MM.1S (cell line): ENCODE results near the gene ZNF557.

Experiments used
- EZH2 ChIP-seq: fragments of 300-600 bp; sonication (generic); optimal IDR thresholded peaks from 2 replicates; pipeline ENCODE3; 2017; ENCODE audit warnings: low read depth, mild to moderate bottlenecking, antibody characterized with exemption, low read length, mixed read lengths
- EZH2phosphoT487 ChIP-seq: fragments of 300-600 bp; sonication (generic); IDR thresholded peaks from 2 replicates; pipeline ENCODE4 v1.6.1; 2018; ENCODE audit warnings: antibody characterized with exemption, low read length
- TF ChIP-seq, protein P1 (sequence below): fragments of 300-600 bp; sonication (generic); IDR thresholded peaks from 2 replicates; pipeline ENCODE4 v1.5.1; 2016; ENCODE audit warnings: antibody characterized with exemption, low read length, mixed read lengths

DNA sequence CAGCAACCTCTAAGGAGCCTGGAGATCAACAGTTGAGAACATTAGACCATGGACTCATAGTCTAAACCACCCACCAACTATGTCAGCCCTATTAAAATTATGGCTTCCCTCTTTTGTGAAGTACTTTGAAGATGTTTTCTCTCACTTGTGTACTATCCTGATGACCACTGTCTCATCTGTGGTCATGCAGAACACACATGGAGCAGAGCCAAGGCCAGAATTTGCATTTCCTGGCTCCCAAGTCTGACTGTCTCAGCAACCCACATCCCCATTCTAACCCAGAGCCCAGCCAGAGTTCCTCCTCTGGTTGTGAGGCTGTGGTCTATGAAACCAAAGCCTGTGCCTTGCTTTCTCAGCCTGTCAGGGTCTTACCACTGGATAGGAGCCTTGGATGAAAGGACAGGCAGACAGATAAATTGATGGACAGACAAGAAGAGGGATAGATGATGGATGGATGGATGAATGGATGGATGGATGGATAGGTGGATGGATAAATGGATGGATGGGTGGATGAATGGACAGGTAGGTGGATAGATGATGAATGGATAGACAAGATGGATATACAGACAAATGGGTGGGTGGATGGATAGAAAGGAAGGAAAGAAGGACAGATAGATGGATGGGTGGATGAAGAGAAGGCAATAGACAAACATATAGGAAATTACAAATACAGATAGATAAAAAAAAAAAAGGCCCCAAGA, 35.4 kb downstream of the ZNF557 start:
- TF ChIP-seq, protein P1, sequence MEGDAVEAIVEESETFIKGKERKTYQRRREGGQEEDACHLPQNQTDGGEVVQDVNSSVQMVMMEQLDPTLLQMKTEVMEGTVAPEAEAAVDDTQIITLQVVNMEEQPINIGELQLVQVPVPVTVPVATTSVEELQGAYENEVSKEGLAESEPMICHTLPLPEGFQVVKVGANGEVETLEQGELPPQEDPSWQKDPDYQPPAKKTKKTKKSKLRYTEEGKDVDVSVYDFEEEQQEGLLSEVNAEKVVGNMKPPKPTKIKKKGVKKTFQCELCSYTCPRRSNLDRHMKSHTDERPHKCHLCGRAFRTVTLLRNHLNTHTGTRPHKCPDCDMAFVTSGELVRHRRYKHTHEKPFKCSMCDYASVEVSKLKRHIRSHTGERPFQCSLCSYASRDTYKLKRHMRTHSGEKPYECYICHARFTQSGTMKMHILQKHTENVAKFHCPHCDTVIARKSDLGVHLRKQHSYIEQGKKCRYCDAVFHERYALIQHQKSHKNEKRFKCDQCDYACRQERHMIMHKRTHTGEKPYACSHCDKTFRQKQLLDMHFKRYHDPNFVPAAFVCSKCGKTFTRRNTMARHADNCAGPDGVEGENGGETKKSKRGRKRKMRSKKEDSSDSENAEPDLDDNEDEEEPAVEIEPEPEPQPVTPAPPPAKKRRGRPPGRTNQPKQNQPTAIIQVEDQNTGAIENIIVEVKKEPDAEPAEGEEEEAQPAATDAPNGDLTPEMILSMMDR = no peak
- TF ChIP-seq EZH2 (no peak), EZH2phosphoT487 (no peak)
